SK-N-SH treated with all-trans-retinoic acid at 6 μM for 48 hours (cell line): Measurements from ENCODE around the gene DCLK1.

Experiments used
- ARNTL ChIP-seq: fragments of 450-650 bp; formaldehyde crosslinking; IDR thresholded peaks from 2 replicates; pipeline ENCODE4 v1.5.0; 2020; ENCODE audit warnings: low read depth, mild to moderate bottlenecking, moderate library complexity, borderline replicate concordance
- CREB5 ChIP-seq: fragments of 250-450 bp; sonication (Bioruptor Pico); IDR thresholded peaks from 2 replicates; pipeline ENCODE4 v1.5.1; 2020; ENCODE audit warnings: low read depth, mild to moderate bottlenecking, moderate library complexity
- GLIS3 ChIP-seq: fragments of 250-450 bp; sonication (Bioruptor Pico); IDR thresholded peaks from 2 replicates; pipeline ENCODE4 v1.5.0; 2020; ENCODE audit warnings: mild to moderate bottlenecking, moderate library complexity
- OSR1 ChIP-seq: fragments of 250-450 bp; sonication (Bioruptor Pico); IDR thresholded peaks from 2 replicates; pipeline ENCODE4 v1.8.0; 2022; ENCODE audit warnings: moderate library complexity, mild to moderate bottlenecking, inconsistent platforms
- RARB ChIP-seq: fragments of 250-450 bp; sonication (Bioruptor Pico); IDR thresholded peaks from 2 replicates; pipeline ENCODE4 v1.8.0; 2021; ENCODE audit warnings: mild to moderate bottlenecking, moderate library complexity
- ZFP3 ChIP-seq: fragments of 250-450 bp; sonication (Bioruptor Pico); IDR thresholded peaks from 2 replicates; pipeline ENCODE4 v1.5.0; 2020; ENCODE audit warnings: mild to moderate bottlenecking, moderate library complexity
- ZFP30 ChIP-seq: fragments of 450-650 bp; formaldehyde crosslinking; IDR thresholded peaks from 2 replicates; pipeline ENCODE4 v1.5.0; 2022; ENCODE audit warnings: mild to moderate bottlenecking, moderate library complexity
- ZNF70 ChIP-seq: fragments of 450-650 bp; formaldehyde crosslinking; IDR thresholded peaks from 2 replicates; pipeline ENCODE4 v1.5.0; 2020; ENCODE audit warnings: mild to moderate bottlenecking, moderate library complexity
- TF ChIP-seq, protein P1 (sequence below): fragments of 250-450 bp; sonication (Bioruptor Pico); IDR thresholded peaks from 2 replicates; pipeline ENCODE4 v1.5.1; 2021; ENCODE audit warnings: mild to moderate bottlenecking, moderate library complexity

DNA sequence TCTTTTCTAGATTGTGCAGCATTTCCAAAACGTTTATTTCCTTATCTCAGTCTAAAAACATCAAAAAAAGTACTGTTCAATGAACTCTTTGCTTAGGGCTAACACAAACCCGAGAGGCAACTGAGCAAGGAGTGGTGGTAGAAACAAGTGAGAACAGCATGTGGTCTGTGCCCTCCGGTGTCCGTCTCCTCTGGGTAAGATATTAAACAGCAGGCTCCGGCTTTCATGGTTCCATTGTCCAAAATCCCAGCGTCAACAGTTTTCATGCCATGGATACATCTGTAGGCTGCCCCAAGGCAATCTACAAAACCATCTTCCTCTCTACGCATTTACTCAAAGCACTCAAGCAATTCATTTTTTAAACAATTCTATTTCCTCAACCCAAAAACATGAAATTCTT is 22.8 kb downstream of the DCLK1 start:
- TF ChIP-seq ZNF70 = no peak
- no peak for TF ChIP-seq ARNTL (CRISPR knock-in tag)
- TF ChIP-seq RARB (CRISPR knock-in tag) = no peak
- TF ChIP-seq GLIS3 = no peak
- TF ChIP-seq, protein P1, sequence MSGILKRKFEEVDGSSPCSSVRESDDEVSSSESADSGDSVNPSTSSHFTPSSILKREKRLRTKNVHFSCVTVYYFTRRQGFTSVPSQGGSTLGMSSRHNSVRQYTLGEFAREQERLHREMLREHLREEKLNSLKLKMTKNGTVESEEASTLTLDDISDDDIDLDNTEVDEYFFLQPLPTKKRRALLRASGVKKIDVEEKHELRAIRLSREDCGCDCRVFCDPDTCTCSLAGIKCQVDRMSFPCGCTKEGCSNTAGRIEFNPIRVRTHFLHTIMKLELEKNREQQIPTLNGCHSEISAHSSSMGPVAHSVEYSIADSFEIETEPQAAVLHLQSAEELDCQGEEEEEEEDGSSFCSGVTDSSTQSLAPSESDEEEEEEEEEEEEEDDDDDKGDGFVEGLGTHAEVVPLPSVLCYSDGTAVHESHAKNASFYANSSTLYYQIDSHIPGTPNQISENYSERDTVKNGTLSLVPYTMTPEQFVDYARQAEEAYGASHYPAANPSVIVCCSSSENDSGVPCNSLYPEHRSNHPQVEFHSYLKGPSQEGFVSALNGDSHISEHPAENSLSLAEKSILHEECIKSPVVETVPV = no peak
- TF ChIP-seq ZFP3 (CRISPR knock-in tag) = no peak
- no peak for TF ChIP-seq OSR1 (CRISPR knock-in tag)
- TF ChIP-seq ZFP30 (CRISPR knock-in tag) = no peak
- no peak for TF ChIP-seq CREB5 (CRISPR knock-in tag)
